A549 treated with CORT108297 at 1 μM for 4 hours (cell line): ENCODE data around the gene MYH10. TPM values are rescaled to one million over a fixed set of nuclear protein-coding genes. Genes with fewer than 3 reads are reported as not detected.

Experiments
- total RNA-seq: library from RNA; stranded (reverse); fragments of 200-300 nt; extraction: Qiagen RNA extraction; gene quantifications from 5 replicates; pipeline ENCODE4 v1.2.3, GENCODE V29; 2022

The MYH10 gene
- total RNA-seq: 18.0 to 23.7 TPM (median 22.0 TPM) in 5 replicates

DNA sequence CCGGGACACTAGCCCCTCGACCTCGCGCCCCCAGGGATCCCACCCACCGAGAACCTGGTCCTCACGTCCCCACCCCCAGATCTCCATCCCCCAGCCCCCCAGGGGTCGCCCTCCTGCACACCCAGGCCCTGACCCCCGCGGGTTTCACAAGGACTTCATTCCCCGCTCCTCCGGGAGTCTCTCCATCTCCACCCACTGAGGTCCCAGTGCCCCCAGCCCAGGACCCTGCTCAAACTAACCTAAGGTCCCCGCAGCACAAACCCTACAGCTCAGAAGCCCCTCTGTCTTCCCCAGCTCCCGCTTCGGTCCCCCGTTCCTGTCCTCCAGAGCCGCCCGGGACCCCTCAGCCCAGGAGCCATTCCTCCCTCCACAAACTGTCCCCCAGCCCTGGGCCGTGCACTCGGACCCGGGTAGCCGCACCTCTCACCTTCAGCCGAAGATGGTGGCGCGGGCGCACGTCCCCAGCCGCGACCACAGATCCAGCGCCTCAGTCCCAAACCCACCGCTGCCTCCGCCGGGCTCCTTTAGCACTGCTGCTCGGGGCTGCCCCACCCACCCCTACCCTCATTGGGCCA, at the start of gene MYH10:
Gene MYH10 (minus strand): TSS at position 499 of the 575 bp plus-strand sequence. CDS start 7,479 bp downstream, outside the sequence.

GRCh38 chr17:8435245-8436168, 195.0 kb downstream of the MYH10 start, which contains the start of gene NDEL1:
NDEL1 (plus strand) TSS chr17:8435884; CDS start chr17:8444272, 8,388 bp downstream.

Other genes starting within 250 kb of the MYH10 start
- gene RPL26, start 247.5 kb downstream of the MYH10 start, total RNA-seq: 3,440 to 4,568 TPM (median 3,797 TPM) in 5 replicates
- gene RNF222, start 232.9 kb downstream of the MYH10 start, total RNA-seq: not detected in 5 replicates
- gene NDEL1, start 194.8 kb downstream of the MYH10 start, total RNA-seq: 53.5 to 69.0 TPM (median 61.5 TPM) in 5 replicates
- gene CCDC42, start 114.1 kb upstream of the MYH10 start, total RNA-seq: not detected in 5 replicates
- gene SPDYE4, start 127.8 kb upstream of the MYH10 start, total RNA-seq: not detected in 5 replicates
- not detected in 5 replicates for gene MFSD6L, start 168.6 kb upstream of the MYH10 start, total RNA-seq
- not detected in 5 replicates for gene PIK3R6, start 236.9 kb upstream of the MYH10 start, total RNA-seq